Bone marrow (tissue), 2 donors: ENCODE results near the gene NSUN6.
"Not testable (repeated sequence)": the region's sequence is repeated elsewhere in the genome, so short reads cannot be mapped to it uniquely, and the experiment has no call there.

Experiments
- DNase-seq, 2 donors: peaks; one replicate each; lab custom pipeline; 2025; lab: John Stamatoyannopoulos, UW

The NSUN6 gene

GRCh38 chr10:18659819-18660535, 8.6 kb upstream of the NSUN6 start:
- DNase-seq = no peak

DNA sequence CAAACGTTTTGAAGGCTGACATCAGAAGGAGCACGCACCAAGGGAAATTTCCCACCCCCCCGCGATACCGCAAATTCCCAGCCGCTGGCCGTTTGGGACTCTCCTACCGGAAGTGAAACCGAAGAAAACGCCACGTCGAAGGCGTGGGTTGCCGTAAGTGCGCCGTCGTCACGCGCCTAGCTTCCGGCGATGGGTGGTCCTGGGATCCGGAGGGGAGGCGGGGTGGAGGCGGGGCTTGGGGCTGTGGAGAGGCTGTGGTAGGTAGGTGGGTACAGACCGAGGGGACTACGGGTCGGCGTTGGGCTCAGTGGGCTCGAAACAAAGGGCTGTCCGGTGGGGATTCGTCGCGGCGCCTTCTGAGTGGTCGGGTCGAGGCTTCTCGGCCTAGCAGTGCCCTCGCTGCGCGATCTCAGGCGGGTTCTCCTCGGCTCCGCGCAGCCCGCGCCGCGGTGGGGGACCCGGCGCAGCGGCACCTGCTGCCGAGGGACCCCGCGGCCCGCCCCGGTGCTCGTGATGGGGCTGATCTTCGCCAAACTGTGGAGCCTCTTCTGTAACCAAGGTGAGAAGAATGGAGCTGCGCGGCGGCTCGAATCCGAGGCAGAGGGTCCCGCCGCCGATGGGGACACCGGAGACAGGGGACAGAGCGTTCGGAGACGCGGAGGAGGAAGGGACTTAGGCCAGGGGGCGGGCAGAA, 7.9 kb upstream of the NSUN6 start, which contains the start of gene ARL5B:
Gene ARL5B (plus strand): TSS at position 307 of the 694 bp plus-strand sequence. CDS start 207 bp downstream, at position 514.
- peak; percentile 87 to 88 for DNase-seq

DNA sequence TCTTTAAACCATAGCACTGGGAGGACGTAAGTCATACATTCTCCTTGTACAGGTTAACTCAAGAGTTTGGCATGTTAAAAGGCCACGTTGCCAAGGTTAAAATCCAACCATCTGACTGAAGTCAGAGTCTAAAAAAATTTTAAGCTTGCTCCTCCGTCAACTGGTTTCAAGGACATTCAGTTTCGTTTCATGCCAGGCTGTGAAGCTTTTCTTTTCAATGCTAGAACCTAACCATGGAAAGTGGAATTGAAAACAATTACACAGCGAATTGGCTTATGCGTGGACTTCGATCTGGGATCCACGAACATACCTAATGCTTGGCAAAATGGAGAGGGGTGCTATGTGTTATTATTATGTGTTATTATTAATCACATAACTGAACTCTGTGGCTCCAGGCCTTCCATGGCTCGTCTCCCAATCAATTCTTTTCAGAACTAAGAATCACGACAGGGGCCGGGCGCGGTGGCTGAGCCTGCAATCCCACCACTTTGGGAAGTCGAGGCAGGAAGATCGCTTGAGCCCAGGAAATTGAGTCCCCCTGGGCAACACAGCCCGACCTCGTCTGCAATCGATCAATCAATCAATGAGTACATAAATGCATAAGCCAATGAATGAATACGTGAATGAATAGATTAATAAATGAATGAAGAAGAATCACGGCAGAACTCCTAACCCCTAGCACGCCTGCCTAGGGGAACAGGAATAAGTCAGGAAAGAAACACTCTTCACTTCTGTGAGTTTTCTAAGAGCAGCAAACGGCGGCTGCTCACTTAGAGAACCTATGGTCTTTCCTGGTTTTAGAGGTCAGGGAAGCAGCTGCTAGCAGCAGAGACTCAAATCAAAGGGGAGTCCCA, 7.1 kb upstream of the NSUN6 start:
- peak in 1 of 2 donors; percentile 43 for DNase-seq

DNA sequence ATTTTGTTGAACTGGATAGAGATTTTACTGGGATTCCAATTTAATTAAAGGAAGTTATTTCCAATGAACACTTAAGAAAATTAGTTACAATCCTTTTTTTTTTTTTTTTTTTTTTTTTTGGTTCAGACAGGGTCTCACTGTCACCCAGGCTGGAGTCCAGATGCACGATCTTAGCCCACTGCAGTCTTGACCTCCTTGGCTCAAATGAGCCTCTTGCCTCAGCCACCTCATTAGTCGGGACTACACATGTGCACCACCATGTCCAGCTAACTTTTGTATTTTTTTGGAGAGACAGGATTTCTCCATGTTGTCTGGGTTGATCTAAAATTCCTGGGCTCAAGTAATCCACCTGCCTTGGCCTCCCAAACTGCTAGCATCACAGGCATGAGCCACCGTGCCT, 5.3 kb upstream of the NSUN6 start:
- DNase-seq = no peak

- no peak for DNase-seq
Measured at GRCh38 chr10:18653112-18653511, 1.7 kb upstream of the NSUN6 start.

- no peak for DNase-seq
Measured at GRCh38 chr10:18650404-18650997, 886 bp downstream of the NSUN6 start.

GRCh38 chr10:18649364-18649959, 1.9 kb downstream of the NSUN6 start:
- DNase-seq = no peak

DNA sequence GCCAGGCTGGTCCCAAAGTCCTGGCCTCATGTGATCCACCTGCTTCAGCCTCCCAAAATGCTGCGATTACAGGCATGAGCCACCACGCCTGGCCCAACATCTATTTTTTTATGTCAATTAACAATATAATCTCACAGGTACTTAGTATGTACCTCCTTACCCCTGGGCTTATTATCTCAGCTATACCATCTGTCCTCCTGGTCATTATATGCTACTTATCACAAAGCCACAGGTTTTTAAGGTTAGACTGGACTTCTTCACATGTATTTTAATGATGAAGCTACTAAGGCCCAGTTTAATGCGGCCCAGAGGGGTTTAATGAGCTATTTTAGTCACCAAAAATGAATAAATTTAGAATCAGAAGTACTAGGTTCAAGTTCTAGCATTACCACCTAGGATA, 3.4 kb downstream of the NSUN6 start:
- DNase-seq = no peak

DNA sequence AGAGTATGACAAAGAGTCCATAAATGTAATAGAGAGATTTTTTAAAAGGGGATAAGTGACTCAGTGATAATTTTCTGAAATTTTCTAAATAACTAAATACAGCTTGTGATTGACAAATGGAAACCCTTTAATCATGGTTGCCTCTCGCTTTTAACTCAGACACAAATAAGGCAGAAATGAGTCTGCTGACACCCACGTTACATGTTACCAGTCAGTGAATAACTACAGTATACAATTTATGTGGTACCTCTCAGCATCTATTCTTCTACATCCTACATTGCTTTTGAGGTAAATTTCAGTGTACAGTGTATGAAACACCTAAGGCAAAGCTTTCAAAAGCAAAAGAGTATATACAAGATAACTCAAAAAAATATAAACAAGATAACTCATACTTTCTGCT, 4.2 kb downstream of the NSUN6 start:
- no peak for DNase-seq

GRCh38 chr10:18639719-18640118, 11.7 kb downstream of the NSUN6 start:
- DNase-seq = not testable (repeated sequence)

DNA sequence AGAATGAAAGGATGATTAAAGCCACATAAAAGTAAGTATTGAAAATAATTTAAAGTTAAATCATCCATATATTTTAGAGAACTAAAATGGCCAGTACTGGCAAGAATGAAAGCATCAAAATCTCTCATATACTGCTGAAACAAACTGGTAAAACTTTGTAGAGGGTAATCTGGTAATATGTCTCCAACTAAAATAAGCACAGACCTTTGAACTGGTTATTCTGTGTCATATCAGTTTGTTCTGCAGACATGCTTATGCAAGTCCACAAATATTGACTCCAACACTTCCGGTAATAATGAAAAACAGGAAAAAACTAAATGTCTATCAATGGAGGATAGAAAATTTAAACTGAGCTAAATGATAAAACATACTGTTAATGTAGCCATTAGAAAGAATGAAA, 14.0 kb downstream of the NSUN6 start:
- not testable (repeated sequence) for DNase-seq

- no peak for DNase-seq
Measured at GRCh38 chr10:18635995-18636394, 15.4 kb downstream of the NSUN6 start.

GRCh38 chr10:18632500-18632899, 18.9 kb downstream of the NSUN6 start:
- not testable (repeated sequence) for DNase-seq

GRCh38 chr10:18627452-18628018, 23.9 kb downstream of the NSUN6 start:
- peak in 1 of 2 donors; percentile 10 for DNase-seq

GRCh38 chr10:18625886-18626285, 25.5 kb downstream of the NSUN6 start:
- DNase-seq = no peak

- not testable (repeated sequence) for DNase-seq
Measured at GRCh38 chr10:18623671-18624070, 27.7 kb downstream of the NSUN6 start.

DNA sequence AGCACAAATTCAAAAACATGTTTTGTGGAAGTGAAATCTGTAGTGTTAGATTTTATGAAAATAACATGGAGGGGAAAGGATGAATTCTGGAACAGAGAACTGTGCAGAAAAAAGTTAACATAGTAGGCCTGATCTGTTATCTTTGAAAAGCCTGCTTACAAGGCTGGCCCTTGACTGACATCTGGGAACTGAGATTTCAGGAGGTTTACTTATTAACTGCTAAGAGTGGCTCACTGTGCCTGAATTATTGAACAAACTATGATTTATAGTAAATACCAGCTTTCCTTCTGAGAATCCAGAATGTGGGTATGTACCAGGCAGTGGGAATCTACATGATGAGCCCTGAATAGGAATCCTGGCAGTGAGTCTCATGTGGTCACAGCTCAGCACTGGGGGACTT, 30.5 kb downstream of the NSUN6 start:
- no peak for DNase-seq

- DNase-seq = no peak
Measured at GRCh38 chr10:18619016-18619415, 32.4 kb downstream of the NSUN6 start.

- no peak for DNase-seq
Measured at GRCh38 chr10:18616337-18616736, 35.0 kb downstream of the NSUN6 start.

- no peak for DNase-seq
Measured at GRCh38 chr10:18615618-18616017, 35.8 kb downstream of the NSUN6 start.

- no peak for DNase-seq
Measured at GRCh38 chr10:18611168-18611567, 40.2 kb downstream of the NSUN6 start.
